Lung (tissue), 12 donors: ENCODE measurements around the gene BMP6. TPM values are rescaled to one million over a fixed set of nuclear protein-coding genes. Genes with fewer than 3 reads are reported as not detected.

Experiments
- ATAC-seq: fragments of 200-7000 bp; cut with Tn5 transposase; one replicate; pipeline ENCODE4 v1.9.1; 2020; ENCODE audit warnings: moderate number of reproducible peaks; ENCODE audit not compliant: insufficient read depth, low FRiP score
- DNase-seq, 3 donors: peaks; one replicate each; pipeline ENCODE4 v3.0.0-alpha.2; 2013 to 2017
- H3K27ac ChIP-seq, 2 donors: one replicate each; pipeline ENCODE4 v1.5.1; 2013; ENCODE audit warnings: mild to moderate bottlenecking in 2 of 2, moderate library complexity in 2 of 2, control low read depth in 1 of 2, inconsistent platforms in 1 of 2, low read depth in 1 of 2, low read length in 1 of 2
- H3K27me3 ChIP-seq, 3 donors: one replicate each; pipeline ENCODE4 v1.5.1; 2013; ENCODE audit warnings: low read length in 2 of 3; ENCODE audit not compliant: control insufficient read depth in 3 of 3, insufficient read depth in 3 of 3
- H3K36me3 ChIP-seq, 4 donors: one replicate each; pipeline ENCODE4 v1.5.1; 2013; ENCODE audit warnings: low read length in 4 of 4, mild to moderate bottlenecking in 1 of 4, moderate library complexity in 1 of 4; ENCODE audit not compliant: control insufficient read depth in 4 of 4, insufficient read depth in 4 of 4
- H3K4me1 ChIP-seq, 5 donors: one replicate each; pipeline ENCODE4 v1.5.1; 2013; ENCODE audit warnings: low read length in 5 of 5, mild to moderate bottlenecking in 2 of 5, moderate library complexity in 1 of 5; ENCODE audit not compliant: control insufficient read depth in 5 of 5, insufficient read depth in 5 of 5
- H3K4me3 ChIP-seq: one replicate; pipeline ENCODE4 v1.5.1; 2013; ENCODE audit warnings: mild to moderate bottlenecking, control low read depth, moderate library complexity
- H3K9ac ChIP-seq, 2 donors: one replicate each; pipeline ENCODE4 v1.5.1; 2013; ENCODE audit warnings: low read length in 2 of 2, control low read depth in 1 of 2; ENCODE audit not compliant: insufficient read depth in 1 of 2
- H3K9me3 ChIP-seq, 4 donors: one replicate each; pipeline ENCODE4 v1.5.1; 2013; ENCODE audit warnings: low read length in 3 of 4, mild to moderate bottlenecking in 1 of 4, moderate library complexity in 1 of 4; ENCODE audit not compliant: control insufficient read depth in 4 of 4, insufficient read depth in 3 of 4
- CTCF ChIP-seq: IDR thresholded peaks from 2 replicates; pipeline ENCODE4 v1.5.1; 2012; ENCODE audit warnings: mild to moderate bottlenecking; ENCODE audit errors: control extremely low read depth, extremely low read depth
- WGBS, 2 donors: extraction: QIAGEN DNeasy Blood & Tissue Kit; methylation state at CpG; one replicate each; pipeline ENCODE4 v1.1.7; 2013; 5-methylcytosine and 5-hydroxymethylcytosine counted together
- polyA plus RNA-seq, 2 donors: library from polyadenylated mRNA; stranded (reverse); fragments of 200-250 nt; gene quantifications; one replicate each; pipeline ENCODE4 v1.2.1, GENCODE V29; 2013
- total RNA-seq, 2 donors: library from RNA; depleted of rRNA in 1 of 2; stranded (reverse); fragments of >200 nt in 1 of 2; gene quantifications; one replicate each; pipeline ENCODE4 v1.2.1, GENCODE V29; 2014 to 2021
- donor health status: control.
- donor health status: control.
- donor health status: Bipolar disorder and iron deficiency.
- donor health status: healthy.
- donor health status: DM: yes; HTN: yes; CAD: no.

BMP6 gene
- total and polyA plus RNA-seq, 4 donors, result 2.3 to 17.3 (median 10.6) TPM

GRCh38 chr6:7687145-7688111, 38.5 kb upstream of the BMP6 start:
- ATAC-seq (no peak), DNase-seq (peak in 1 of 3 donors; percentile 51)
- no peaks in the 10 kb centered on the region for H3K4me1 ChIP-seq
- no peaks in the 10 kb centered on the region for H3K27me3 ChIP-seq
- H3K36me3 ChIP-seq, result no peaks in the 10 kb centered on the region
- no peak overlapping the region for H3K4me3 ChIP-seq
- no peak overlapping the region for H3K27ac ChIP-seq
- no peaks in the 10 kb centered on the region for H3K9me3 ChIP-seq
- H3K9ac ChIP-seq, result no peak overlapping the region
- TF ChIP-seq CTCF, result no peak
- WGBS, 2 donors, result 69 to 86% methylated on average over 8 of the region's 8 CpGs

- Histone ChIP-seq H3K27me3 (no peaks in the 10 kb centered on the region), H3K27ac (no peak overlapping the region), H3K4me1 (no peaks in the 10 kb centered on the region), H3K9ac (no peak overlapping the region), H3K36me3 (no peaks in the 10 kb centered on the region), H3K4me3 (no peak overlapping the region), H3K9me3 (no peaks in the 10 kb centered on the region)
- WGBS, 2 donors, result 80 to 90% methylated on average over 2 of the region's 2 CpGs
- ATAC-seq (no peak), DNase-seq (no peak)
- no peak for TF ChIP-seq CTCF
Measured at GRCh38 chr6:7691021-7691420, 34.9 kb upstream of the BMP6 start.

- Histone ChIP-seq H3K4me1 (no peaks in the 10 kb centered on the region), H3K36me3 (no peaks in the 10 kb centered on the region), H3K4me3 (no peak overlapping the region), H3K27me3 (no peaks in the 10 kb centered on the region), H3K9ac (no peak overlapping the region), H3K27ac (no peak overlapping the region), H3K9me3 (no peaks in the 10 kb centered on the region)
- TF ChIP-seq CTCF, result no peak
- WGBS, 2 donors, result 68 to 80% methylated on average over 21 of the region's 21 CpGs
- ATAC-seq (no peak), DNase-seq (no peak)
Measured at GRCh38 chr6:7691675-7692452, 34.0 kb upstream of the BMP6 start.
